SU-DHL-6 (cell line): ENCODE measurements around the gene DDX41.
A peak's percentile ranks its signal among the peaks of the same experiment; 100 is the strongest.

Experiments used
- H2AFZ ChIP-seq: fragments of 200-600 bp; sonication (generic); 2 replicates; pipeline ENCODE4 v1.6.1; 2014; ENCODE audit warnings: low read depth, mild to moderate bottlenecking, moderate library complexity, mixed read lengths, antibody characterized with exemption, low read length; ENCODE audit not compliant: severe bottlenecking
- H3F3A ChIP-seq: fragments of 200-600 bp; shearing (Covaris generic); 2 replicates; pipeline ENCODE4 v1.6.0; 2016; ENCODE audit warnings: antibody characterized with exemption, mild to moderate bottlenecking; ENCODE audit not compliant: insufficient read depth
- H3K27ac ChIP-seq: fragments of 200-600 bp; sonication (generic); 2 replicates; pipeline ENCODE4 v1.5.1; 2016; ENCODE audit warnings: low read depth, mild to moderate bottlenecking, low read length, moderate library complexity, mixed read lengths
- H3K27me3 ChIP-seq: fragments of 200-600 bp; sonication (generic), shearing (Covaris generic); 2 replicates; pipeline ENCODE4 v1.6.0; 2014; ENCODE audit warnings: mild to moderate bottlenecking, low read length
- H3K36me3 ChIP-seq: fragments of 200-600 bp; sonication (generic); 2 replicates; pipeline ENCODE4 v1.6.1; 2014; ENCODE audit warnings: mild to moderate bottlenecking, low read length, mixed read lengths
- H3K4me2 ChIP-seq: fragments of 300-600, 200-600 bp; shearing (Covaris generic), sonication (generic); 2 replicates; pipeline ENCODE4 v1.6.0; 2014; ENCODE audit warnings: low read length, low read depth, mild to moderate bottlenecking; ENCODE audit not compliant: poor library complexity, severe bottlenecking
- H3K4me3 ChIP-seq: fragments of 200-600 bp; sonication (generic); 2 replicates; pipeline ENCODE4 v1.5.1; 2014; ENCODE audit warnings: antibody characterized with exemption, low read length, mild to moderate bottlenecking, mixed read lengths; ENCODE audit not compliant: insufficient read depth, poor library complexity, severe bottlenecking
- H3K79me2 ChIP-seq: fragments of 200-600 bp; sonication (generic); 2 replicates; pipeline ENCODE4 v1.6.1; 2014; ENCODE audit warnings: mild to moderate bottlenecking, low read length, moderate library complexity; ENCODE audit not compliant: insufficient read depth
- H3K9ac ChIP-seq: fragments of 200-600 bp; sonication (generic); 2 replicates; pipeline ENCODE4 v1.7.0; 2014; ENCODE audit warnings: mild to moderate bottlenecking, low read length
- H3K9me2 ChIP-seq: fragments of 200-600 bp; sonication (generic); replicated peaks from 2 replicates; pipeline ENCODE4 v1.6.1; 2014; ENCODE audit warnings: low read length; ENCODE audit not compliant: insufficient read depth
- H3K9me3 ChIP-seq: fragments of 200-600 bp; sonication (generic); 2 replicates; pipeline ENCODE4 v1.6.1; 2014; ENCODE audit warnings: low read length, mixed read lengths; ENCODE audit not compliant: insufficient read depth
- H4K20me1 ChIP-seq: fragments of 200-600 bp; sonication (generic); 2 replicates; pipeline ENCODE4 v1.6.1; 2014; ENCODE audit warnings: low read depth, mild to moderate bottlenecking, antibody characterized with exemption, low read length, moderate library complexity, mixed read lengths
- EZH2phosphoT487 ChIP-seq: fragments of 200-600 bp; sonication (generic), shearing (Covaris generic); conservative IDR thresholded peaks from 2 replicates; pipeline ENCODE4 v1.6.1; 2018; ENCODE audit warnings: mild to moderate bottlenecking, antibody characterized with exemption, low read length, moderate library complexity, mixed read lengths
- TF ChIP-seq, protein P1 (sequence below): fragments of 200-600 bp; sonication (generic); IDR thresholded peaks from one replicate; pipeline ENCODE4 v1.5.1; 2017; ENCODE audit warnings: antibody characterized with exemption, mild to moderate bottlenecking, low read length, moderate library complexity; ENCODE audit not compliant: insufficient read depth, poor library complexity, severe bottlenecking

The DDX41 gene

GRCh38 chr5:177474846-177475562 is 41.8 kb downstream of the DDX41 start:
- H3F3A ChIP-seq: no peaks in the 10 kb centered on the region; the same call in 1 of the 2 replicates
- H3K27ac ChIP-seq: no peak overlapping the region
- peaks cover 13% of the 10 kb centered on the region for H3K79me2 ChIP-seq
- no peak overlapping the region for H3K9ac ChIP-seq
- no peaks in the 10 kb centered on the region for H4K20me1 ChIP-seq
- TF ChIP-seq, protein P1, sequence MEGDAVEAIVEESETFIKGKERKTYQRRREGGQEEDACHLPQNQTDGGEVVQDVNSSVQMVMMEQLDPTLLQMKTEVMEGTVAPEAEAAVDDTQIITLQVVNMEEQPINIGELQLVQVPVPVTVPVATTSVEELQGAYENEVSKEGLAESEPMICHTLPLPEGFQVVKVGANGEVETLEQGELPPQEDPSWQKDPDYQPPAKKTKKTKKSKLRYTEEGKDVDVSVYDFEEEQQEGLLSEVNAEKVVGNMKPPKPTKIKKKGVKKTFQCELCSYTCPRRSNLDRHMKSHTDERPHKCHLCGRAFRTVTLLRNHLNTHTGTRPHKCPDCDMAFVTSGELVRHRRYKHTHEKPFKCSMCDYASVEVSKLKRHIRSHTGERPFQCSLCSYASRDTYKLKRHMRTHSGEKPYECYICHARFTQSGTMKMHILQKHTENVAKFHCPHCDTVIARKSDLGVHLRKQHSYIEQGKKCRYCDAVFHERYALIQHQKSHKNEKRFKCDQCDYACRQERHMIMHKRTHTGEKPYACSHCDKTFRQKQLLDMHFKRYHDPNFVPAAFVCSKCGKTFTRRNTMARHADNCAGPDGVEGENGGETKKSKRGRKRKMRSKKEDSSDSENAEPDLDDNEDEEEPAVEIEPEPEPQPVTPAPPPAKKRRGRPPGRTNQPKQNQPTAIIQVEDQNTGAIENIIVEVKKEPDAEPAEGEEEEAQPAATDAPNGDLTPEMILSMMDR: no peak
- no peak for TF ChIP-seq EZH2phosphoT487
- no peak overlapping the region for H3K4me2 ChIP-seq
- no peaks in the 10 kb centered on the region for H3K36me3 ChIP-seq
- no peak overlapping the region for H3K4me3 ChIP-seq
- no peak overlapping the region for H2AFZ ChIP-seq
- no peaks in the 10 kb centered on the region for H3K27me3 ChIP-seq
- H3K9me2 ChIP-seq: no peaks in the 10 kb centered on the region
- H3K9me3 ChIP-seq: no peaks in the 10 kb centered on the region

DNA sequence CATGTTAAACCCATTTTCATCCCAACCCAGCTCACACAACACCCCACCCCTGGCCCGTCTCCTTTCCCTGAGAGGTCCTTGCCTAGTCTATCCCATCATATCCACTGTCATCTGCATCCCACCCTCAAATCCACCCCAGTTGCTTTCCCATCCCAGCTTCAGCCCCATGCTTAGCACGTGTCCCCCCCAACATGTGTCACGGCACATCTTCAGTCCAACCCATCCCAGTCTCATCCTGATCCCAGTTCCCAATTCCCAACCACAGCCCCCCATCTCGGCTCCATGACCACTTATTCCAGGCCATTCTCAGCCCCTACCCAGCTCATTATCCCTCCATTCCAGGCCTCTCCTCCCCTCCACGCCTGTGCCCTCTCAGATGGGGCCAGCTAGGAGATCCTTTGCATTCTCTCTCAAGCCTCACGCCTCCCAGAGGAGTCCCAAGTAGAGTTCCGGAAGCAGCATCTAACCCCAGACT is 42.7 kb downstream of the DDX41 start:
- Histone ChIP-seq H3K9ac (no peak overlapping the region), H3K9me2 (no peaks in the 10 kb centered on the region), H3K79me2 (peaks cover 13% of the 10 kb centered on the region), H3F3A (no peaks in the 10 kb centered on the region; the same call in 1 of the 2 replicates), H3K36me3 (no peaks in the 10 kb centered on the region), H2AFZ (no peak overlapping the region), H3K4me3 (no peak overlapping the region), H3K4me2 (no peak overlapping the region), H3K27ac (no peak overlapping the region), H4K20me1 (no peaks in the 10 kb centered on the region), H3K27me3 (no peaks in the 10 kb centered on the region), H3K9me3 (no peaks in the 10 kb centered on the region)
- no peak for TF ChIP-seq EZH2phosphoT487
- TF ChIP-seq, protein P1: no peak

DNA sequence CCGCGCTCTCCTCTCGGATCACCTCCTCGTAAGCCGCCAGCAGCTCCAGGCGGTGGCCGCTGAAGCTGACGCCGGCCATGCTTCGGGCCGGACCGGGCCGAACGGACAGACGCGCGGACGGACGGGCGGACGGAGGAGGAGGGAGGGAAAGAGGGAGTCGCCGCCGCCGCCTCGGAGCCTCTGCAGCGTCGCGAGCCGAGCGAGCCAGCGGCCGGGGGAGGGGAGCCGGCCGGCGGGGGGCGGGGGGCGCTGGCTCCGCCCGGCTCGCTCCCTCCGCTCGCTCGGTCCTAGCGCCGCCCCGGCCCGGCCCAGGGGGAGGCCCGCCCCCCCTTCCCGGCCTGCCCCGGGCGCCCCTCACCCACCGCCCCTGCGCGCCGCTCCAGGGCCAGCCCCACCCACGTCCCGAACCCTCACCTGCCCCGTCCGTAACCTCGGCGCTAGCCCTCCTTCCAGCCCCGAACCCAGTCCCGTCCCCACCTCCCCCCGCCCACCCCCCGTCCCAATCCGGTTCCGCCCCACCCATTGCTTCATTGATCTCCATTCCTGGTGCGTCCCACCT is 43.2 kb downstream of the DDX41 start, which contains the start of gene DBN1:
Gene DBN1 (minus strand): TSS at position 192 of the 559 bp plus-strand sequence. CDS start 113 bp downstream, at position 79.
- H3K4me3 ChIP-seq: peak within 1 kb of the TSS; percentile 75

More for the DNA sequence above, 43.2 kb downstream of the DDX41 start, which contains the start of gene DBN1:
- Histone ChIP-seq H3K27me3 (no peaks in the 10 kb centered on the region), H3F3A (no peaks in the 10 kb centered on the region; the same call in 1 of the 2 replicates), H3K4me2 (peak within 1 kb of the TSS; percentile 78), H3K36me3 (no peaks in the 10 kb centered on the region), H4K20me1 (no peaks in the 10 kb centered on the region), H3K9me2 (no peaks in the 10 kb centered on the region), H3K27ac (peak within 1 kb of the TSS; percentile 61), H3K9me3 (no peaks in the 10 kb centered on the region), H3K79me2 (peaks cover 13% of the 10 kb centered on the region), H2AFZ (peak within 1 kb of the TSS; percentile 16), H3K9ac (peak within 1 kb of the TSS; percentile 77)
- TF ChIP-seq, protein P1: no peak
- TF ChIP-seq EZH2phosphoT487: no peak
